GM21390 (cell line): ENCODE data around the gene SLC16A10.
A peak's percentile ranks its signal among the peaks of the same experiment; 100 is the strongest.
"Not testable (repeated sequence)": the region's sequence is repeated elsewhere in the genome, so short reads cannot be mapped to it uniquely, and the experiment has no call there.

Experiments used
- ATAC-seq: cut with Tn5 transposase; IDR thresholded peaks from one replicate; pipeline ENCODE4 v1.9.1; 2021; ENCODE audit not compliant: unreplicated experiment

SLC16A10 gene, protein sequence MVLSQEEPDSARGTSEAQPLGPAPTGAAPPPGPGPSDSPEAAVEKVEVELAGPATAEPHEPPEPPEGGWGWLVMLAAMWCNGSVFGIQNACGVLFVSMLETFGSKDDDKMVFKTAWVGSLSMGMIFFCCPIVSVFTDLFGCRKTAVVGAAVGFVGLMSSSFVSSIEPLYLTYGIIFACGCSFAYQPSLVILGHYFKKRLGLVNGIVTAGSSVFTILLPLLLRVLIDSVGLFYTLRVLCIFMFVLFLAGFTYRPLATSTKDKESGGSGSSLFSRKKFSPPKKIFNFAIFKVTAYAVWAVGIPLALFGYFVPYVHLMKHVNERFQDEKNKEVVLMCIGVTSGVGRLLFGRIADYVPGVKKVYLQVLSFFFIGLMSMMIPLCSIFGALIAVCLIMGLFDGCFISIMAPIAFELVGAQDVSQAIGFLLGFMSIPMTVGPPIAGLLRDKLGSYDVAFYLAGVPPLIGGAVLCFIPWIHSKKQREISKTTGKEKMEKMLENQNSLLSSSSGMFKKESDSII

DNA sequence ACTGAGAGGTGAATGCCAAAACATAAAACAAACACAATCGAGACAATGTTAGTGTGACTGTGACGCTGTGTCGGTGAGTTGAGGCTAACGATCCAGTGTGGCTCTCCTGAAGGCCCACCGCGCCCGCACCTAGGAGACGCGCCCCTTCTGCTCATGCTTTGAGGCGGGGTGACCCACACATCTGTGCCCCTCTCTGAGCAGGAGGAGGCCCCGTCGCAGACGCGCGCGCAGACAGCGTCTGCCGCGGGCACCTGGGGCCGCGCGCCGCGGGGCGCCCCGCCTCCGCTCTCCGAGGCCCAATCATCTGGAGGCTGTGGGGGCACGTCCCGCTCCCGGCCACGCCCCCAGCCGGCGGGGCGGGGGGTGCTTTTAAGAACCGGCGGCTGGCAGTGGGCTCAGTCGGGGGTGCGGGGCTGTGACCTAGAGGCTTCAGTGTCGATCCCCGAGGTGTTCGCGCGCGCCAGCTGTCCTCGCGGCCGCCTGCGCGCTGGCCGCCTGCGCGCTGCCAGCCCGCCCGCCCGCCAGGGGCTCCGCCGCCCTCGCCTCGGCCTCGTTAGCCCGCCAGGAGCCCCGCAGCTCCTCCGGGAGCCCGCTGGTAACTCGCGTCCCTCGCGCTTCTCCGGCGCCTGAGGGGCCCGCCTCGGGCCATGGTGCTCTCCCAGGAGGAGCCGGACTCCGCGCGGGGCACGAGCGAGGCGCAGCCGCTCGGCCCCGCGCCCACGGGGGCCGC, at the start of gene SLC16A10:
TSS of gene SLC16A10 (plus strand) at position 398 of the 730 bp plus-strand sequence. CDS start at position 648, 250 bp downstream.
- ATAC-seq, result peak; percentile 88

DNA sequence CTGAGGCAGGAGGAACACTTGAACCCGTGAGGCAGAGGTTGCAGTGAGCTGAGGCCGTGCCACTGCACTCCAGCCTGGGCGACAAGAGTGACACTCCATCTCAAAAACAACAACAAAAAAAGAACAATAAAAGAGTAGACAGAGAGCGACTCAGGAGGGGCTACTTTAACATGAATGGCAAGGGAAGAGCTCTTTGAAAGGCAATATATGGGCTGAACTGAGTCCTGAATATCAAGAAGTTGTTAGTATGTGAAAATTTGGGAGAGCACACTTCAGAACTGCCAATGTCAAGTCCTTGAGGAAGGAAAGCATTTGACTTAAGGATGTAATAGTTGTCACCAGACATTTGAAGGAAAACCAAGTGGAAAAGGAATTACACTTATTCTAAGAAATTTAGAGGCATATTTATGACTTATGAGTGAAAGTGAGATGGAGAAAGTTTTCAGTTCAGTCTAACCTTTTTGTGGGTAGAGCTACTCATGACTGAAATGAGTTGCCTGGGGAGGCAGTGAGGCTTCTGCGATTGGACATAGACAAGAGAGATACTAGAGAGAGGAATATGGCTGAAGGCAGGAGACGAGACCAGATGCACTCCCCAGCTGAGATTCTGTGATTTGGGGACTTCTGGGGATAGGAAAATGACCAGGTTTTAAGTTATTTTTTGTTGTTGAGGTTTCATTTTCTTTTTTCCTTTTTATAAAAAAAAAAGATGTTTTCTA, 48.6 kb upstream of the SLC16A10 start:
- no peak for ATAC-seq

DNA sequence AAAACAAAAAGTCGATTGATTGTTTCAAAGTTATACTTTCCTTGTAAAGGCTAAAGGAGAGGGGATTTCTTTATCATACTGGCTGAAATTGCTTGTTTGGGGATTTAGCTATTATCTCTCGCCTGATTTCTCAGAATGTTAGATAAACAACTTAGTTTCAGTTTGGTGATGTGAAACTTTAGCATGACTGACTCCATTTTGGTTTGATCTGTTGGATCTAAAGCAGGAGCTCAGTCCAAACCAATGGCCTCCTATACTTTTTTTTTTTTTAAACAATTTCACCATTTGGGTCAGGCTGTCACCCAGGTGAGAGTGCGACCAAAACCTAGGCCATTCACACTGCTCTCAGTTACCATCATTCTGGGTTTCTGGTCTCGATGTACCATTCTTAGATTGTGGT, 45.4 kb upstream of the SLC16A10 start:
- no peak for ATAC-seq

DNA sequence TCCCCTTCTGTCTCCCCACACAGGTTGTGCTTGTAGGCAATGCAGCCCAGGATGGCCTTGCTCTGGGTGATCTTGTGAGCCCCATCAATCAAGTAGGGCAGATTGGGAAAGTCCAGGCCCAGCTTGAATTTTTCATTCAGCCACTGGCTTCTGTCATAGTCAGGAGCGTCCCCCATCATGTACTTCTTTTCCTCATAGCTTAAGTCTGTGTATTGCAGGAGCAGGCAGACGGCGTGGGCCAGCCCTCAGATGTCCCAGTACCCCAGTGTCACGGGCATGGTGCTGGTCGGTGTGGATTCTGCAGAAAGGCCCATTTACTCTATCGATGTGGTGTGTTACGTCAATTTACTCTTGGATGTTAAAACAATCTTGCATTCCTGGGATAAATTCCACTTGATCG, 40.1 kb upstream of the SLC16A10 start:
- ATAC-seq, result no peak

DNA sequence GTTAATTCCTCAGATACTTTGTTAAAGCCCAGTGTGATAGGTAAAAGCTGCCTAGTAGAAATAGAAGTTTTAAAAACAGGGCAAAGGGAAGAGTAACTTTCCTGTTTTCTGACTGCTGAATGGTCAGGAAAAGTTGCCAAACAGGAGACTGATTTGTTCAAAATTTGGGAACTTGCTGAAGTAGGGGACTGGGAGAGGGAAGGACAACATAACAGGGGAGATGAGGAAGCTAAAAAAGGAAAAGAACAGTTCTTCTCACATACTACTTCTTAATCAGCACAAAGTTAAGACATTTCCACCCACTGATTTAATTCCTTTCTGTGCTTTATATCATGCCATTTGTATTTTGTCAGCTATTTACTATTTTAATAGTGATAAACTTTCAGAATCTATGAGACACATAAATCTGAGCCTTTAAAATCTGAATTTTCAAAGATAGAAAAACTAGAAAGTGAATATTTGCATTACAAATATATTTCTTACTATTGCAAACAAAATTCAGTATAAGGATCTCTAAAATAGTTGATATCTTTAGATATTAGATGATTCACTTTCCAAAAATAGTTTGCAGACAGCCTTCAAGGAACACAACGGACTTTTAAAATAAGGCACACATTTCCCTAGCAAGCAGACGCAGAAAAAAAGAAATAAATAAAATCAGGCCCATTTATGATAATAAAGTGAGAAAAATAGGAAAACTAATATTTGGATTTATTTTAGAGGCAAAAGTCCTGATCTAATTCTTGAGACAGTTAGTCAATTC, 36.9 kb upstream of the SLC16A10 start:
- no peak for ATAC-seq

DNA sequence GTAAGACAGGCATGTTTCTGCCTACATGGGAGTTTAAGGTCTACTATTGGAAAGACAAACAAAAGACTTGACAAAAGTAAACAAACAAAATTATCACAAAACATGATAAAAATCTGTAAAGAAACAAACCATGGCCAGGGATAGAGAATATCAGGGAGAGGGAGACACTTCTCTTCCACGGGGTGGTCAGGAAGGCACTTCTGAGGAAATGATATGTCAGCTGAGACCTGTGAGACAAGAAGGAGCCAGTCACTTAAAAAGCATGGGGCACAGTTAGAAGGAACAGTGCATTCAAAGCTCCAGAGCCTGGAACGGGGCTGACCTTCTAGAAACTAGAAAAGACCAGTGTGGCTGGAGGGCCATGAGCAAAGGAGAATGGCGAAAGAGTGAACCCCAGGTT, 35.1 kb upstream of the SLC16A10 start:
- ATAC-seq, result no peak

DNA sequence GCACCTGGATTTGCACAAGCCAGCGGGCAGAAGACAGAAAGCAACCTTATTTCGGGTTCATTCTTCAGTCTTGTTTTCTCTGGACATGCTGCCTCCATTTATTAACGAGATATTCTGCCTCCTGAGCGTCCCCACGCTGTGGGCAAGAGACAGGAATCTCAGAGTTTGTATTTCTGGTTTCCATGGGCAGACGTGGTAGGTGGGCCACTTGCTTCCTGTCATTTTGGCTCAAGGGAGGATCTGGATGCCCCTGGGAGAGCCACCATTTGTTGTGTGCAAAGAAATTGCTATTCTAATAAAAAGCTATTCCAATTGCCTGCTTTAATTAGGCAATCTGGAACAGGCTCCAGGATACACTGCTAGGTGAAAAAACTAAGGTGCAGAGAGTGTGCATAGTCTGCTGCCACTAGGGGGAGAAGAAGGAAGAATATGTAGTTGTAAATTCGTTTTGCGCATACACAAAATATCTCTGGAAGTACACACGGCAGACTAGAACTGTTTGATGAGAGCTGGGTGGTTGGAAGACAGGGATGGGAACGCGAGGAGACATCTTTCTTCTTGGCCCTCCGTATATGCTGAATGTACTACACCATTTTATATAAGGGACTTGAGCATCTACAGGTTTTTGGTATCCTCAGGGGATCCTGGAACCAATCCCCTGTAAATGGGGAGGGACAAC, 30.1 kb upstream of the SLC16A10 start:
- no peak for ATAC-seq

DNA sequence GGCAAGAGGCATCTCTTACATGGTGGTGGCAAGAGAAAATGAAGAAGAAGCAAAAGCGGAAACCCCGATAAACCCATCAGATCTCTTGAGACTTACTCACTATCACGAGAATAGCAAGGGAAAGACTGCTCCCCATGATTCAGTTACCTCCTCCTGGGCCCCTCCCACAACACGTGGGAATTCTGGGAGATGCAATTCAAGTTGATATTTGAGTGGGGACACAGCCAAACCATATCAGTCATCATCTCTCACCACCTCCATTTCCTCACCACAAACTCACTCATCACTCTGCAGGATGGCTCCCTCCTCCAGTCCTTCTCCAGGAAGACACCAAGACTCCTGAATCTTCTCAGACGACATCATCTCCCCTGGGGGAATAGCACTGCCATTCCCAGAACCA, 25.8 kb upstream of the SLC16A10 start:
- no peak for ATAC-seq

DNA sequence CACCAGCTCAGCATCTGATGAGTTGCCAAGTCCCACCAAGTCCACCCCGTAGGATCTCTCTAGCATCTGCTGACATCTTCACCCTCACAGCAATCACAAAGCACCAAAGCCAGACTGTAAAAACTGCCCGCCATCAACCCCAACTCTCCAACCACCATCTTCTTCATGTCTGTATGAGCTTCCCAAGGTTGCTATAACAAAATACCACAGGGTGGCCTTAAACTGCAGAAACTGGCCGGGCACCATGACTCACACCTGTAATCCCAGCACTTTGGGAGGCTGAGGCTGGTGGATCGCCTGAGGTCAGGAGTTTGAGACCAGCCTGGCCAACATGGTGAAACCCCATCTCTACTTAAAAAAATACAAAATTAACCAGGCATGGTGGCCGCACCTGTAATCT, 25.3 kb upstream of the SLC16A10 start:
- not testable (repeated sequence) for ATAC-seq

DNA sequence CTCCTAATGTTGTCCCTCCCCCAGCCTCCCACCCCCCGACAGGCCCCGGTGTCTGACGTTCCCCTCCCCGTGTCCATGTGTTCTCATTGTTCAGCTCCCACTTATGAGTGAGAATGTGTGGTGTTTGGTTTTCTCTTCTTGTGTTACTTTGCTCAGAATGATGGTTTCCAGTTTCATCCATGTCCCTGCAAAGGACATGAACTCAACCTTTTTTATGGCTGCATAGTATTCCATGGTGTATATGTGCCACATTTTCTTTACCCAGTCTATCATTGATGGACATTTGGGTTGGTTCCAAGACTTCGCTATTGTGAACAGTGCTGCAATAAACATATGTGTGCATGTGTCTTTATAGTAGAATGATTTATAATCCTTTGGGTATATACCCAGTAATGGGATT, 24.4 kb upstream of the SLC16A10 start:
- not testable (repeated sequence) for ATAC-seq

DNA sequence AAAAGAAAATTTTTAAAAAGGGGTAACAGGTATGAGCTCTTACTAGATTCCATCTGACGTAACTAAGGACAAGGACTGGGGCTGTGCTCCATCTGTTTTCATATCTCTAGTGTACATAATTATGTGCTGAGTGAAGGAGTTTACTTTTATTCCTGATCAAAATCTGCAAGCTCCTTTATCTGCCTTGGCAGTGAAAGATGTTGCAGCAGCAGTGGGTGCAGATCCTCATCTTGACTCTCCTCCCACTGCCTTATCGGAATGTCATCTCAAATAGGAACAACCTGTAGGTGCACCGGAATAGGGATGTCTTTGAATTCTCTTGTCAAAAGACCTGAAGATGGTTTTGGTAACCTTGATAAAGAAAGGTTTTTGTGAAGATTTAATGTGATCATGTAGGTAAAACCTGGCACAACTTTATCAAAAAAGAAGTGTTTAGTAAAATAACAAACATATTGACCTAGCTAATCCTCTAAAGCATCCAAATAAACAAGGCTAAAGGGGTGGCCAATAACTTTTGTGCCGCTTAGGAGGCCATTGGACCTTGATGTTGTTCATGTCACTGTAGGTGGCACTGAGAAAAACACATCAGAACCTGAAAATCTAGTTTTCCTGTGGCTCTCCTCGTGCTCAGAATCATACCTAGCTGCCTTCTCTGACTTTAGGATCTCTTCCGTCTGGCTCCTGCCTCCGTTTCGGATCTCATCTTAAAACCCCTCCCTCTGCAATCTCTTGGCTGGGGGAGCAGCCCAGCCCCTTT, 19.0 kb upstream of the SLC16A10 start:
- ATAC-seq, result no peak

DNA sequence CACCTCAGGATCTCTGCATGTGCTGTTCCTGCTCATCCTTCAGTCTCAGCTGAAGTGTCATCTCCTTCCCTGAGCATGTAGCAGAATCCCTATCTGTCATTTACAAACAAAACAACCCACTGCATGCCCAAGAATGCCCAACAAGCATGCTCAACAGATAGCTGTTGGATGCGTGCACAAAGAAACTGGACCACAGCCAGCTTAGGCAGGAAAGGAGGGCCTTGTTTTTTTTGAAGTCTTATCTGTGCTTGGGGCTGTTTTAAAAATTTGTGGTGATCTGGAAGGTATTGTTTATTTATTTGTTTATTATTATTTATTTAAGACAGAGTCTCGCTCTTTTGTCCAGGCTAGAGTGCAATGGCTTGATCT, 18.5 kb upstream of the SLC16A10 start:
- ATAC-seq, result no peak

DNA sequence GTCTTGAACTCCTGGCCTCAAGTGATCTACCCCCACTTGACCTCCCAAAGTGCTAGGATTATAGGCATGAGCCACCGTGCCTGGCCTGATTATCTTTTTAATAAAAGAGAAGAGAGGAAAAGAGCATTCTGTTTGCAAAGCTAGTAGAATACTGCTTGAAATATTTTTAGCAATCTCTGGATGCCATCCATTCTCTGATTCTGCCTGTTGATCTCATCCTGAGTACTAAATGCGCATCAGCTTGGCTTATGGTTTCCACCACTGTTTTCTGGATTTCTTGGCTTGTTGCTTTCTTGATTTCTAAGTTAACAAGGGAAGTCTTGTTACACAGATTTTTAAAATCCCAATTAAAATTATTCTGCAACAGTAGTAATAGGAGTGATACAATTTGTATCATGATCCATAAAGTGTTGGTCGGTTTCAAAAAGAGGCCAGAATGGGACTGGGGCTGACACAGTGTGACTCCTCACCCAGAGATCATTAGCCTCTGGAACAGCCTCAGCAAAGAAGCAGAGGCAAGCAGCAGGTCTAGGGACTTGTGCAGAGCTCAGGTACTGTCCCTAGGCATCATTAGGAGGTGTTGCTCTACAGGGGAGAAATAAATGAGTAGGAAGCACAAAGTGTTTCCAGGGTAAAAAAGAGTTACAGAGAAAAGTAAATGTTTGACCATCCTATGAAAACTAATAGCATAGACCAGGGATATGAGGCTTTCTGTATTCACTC, 17.8 kb upstream of the SLC16A10 start:
- ATAC-seq, result no peak

DNA sequence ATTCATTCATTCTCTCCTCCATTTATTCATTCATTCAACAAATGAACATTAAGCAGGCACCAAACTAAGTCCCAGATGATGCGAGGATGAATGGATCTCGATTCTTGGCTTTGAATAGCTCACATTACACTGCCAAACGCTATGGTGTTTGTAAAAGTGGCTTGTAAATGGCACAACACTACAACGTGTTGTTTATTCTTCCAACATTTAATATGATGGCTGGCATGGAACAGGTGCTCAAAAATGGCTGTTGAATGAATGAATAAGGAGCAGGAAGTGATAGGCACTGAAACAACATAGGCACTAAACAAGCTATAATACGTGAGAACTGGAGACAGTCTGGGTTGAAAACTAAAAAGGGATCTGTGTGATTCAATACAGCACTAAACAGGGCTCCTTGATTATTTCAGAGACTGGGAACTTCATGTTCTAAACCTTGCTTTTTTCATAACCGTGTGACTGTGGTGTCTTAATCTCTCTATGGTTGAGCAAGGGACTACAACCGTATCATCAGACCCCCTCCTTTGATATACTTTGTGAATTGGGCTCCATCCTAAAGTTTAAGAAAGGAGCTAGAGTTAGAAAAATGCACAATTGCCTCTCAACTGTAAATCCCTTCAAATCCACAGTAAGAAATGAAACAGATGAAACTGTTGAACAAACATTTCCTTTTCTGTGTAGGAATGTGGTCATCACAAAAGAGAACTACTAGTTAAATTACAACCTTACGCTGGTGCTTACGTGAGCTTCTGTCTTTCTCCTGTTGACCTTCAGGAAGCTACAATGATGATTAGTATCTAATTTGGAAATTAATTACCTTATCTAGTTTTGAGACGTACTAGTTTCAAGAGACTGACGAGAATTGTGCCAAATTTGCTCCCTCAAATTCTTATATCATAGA, 16.9 kb upstream of the SLC16A10 start:
- no peak for ATAC-seq

DNA sequence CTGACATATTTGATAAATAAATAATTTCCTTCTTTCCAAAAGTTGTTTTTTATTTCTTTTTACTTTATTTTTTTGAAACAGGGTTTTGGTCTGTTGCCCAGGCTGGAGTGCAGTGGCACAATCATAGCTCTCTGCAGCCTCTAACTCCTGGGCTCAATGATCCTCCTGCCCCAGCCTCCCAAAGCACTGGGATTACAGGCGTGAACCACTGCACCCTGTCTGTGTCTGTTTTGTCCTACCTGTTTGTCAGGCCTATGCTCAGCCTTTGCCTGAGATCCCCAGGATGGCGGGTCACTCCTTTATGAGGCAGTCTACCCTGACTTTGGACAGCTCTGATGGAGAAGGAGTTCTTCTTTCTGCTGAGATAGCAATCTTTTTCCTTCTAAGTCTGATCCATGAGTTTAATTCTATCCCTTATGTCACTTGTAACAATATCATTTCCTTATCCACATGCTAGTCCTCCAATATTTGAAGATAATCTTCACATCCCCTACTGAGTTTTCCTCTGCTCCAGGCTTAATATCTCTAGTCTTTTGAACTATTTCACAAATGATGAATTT, 14.4 kb upstream of the SLC16A10 start:
- ATAC-seq, result no peak

DNA sequence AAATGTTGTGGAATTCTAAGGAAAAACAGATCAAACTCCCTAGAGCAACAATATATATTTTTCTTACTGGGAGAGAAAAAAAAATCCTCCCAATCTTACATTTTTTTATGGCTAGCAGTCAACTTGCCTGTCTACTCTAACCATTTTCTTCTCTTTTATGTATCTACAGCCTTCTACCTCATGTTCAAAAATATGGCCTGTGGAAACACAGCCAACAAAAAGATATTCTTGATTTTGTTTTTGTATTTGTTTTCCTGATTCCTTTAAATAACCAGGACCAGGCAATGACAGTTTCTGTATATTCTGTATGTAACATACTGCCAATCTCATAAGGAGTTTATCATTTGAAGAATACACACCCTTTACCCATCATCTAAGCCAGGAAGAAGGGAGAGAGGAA, 13.0 kb upstream of the SLC16A10 start:
- ATAC-seq, result no peak

DNA sequence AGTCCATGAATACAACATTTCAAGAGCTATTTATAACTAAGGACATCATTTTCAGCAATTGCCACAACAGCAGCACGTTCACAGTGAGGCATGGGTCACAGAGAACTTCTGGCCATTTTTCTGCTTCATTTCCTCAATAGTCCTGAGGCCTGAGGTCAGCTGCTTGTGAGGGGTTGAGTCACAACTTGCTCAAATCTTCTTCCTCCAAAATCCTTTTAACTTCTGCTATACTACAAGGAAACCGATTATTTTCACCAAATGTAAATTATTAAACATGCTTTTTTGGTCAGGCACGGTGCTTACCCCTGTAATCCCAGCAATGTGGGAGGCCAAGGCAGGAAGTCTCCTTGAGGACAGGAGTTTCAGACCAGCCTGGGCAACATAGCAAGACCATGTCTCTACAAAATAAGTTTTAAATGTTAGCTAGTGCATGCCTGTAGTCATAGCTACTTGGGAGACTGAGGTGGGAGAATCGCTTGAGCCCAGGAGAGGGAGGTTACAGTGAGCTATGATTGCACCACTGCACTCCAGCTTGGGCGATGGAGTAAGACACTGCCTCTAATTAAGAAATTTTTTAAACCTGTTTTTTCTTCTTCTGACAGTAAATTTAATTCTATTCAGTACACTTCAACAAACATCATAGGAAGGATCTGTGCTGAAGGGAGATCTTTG, 11.1 kb upstream of the SLC16A10 start:
- ATAC-seq, result no peak
